Liver (tissue), 9 donors: Measurements from ENCODE around the gene PLEKHA7. TPM values are rescaled to one million over a fixed set of nuclear protein-coding genes. Genes with fewer than 3 reads are reported as not detected.

Experiments used
- DNase-seq: peaks from one replicate; pipeline ENCODE4 v3.0.0-alpha.2; 2017; ENCODE audit warnings: low spot score
- H3K27ac ChIP-seq, 2 donors: one replicate each; pipeline ENCODE4 v1.7.0; 2013; ENCODE audit warnings: inconsistent platforms in 2 of 2, low read length in 2 of 2, control low read depth in 1 of 2, low read depth in 1 of 2, mild to moderate bottlenecking in 1 of 2
- H3K27me3 ChIP-seq, 4 donors: one replicate each; pipeline versions ENCODE4 v1.6.1 to v1.7.0; 2013; ENCODE audit warnings: low read length in 3 of 4, inconsistent platforms in 1 of 4, mild to moderate bottlenecking in 1 of 4, moderate library complexity in 1 of 4; ENCODE audit not compliant: control insufficient read depth in 4 of 4, insufficient read depth in 4 of 4
- H3K36me3 ChIP-seq, 4 donors: one replicate each; pipeline versions ENCODE4 v1.6.1 to v1.7.0; 2013; ENCODE audit warnings: low read length in 3 of 4, mild to moderate bottlenecking in 3 of 4, low read depth in 1 of 4, moderate library complexity in 1 of 4; ENCODE audit not compliant: control insufficient read depth in 4 of 4, insufficient read depth in 3 of 4
- H3K4me1 ChIP-seq, 4 donors: one replicate each; pipeline versions ENCODE4 v1.6.1 to v1.7.0; 2013; ENCODE audit warnings: low read length in 3 of 4, mild to moderate bottlenecking in 3 of 4, moderate library complexity in 1 of 4; ENCODE audit not compliant: control insufficient read depth in 4 of 4, insufficient read depth in 4 of 4
- H3K4me3 ChIP-seq, 3 donors: one replicate each; pipeline versions ENCODE4 v1.6.1 to v1.7.0; 2013; ENCODE audit warnings: low read length in 3 of 3, control low read depth in 1 of 3, low read depth in 1 of 3, mild to moderate bottlenecking in 1 of 3
- H3K9ac ChIP-seq, 2 donors: one replicate each; pipeline ENCODE4 v1.7.0; 2013; ENCODE audit warnings: low read length in 2 of 2, mild to moderate bottlenecking in 2 of 2, moderate library complexity in 2 of 2, control low read depth in 1 of 2, low read depth in 1 of 2
- H3K9me3 ChIP-seq, 4 donors: one replicate each; pipeline versions ENCODE4 v1.6.1 to v1.7.0; 2013; ENCODE audit warnings: low read length in 3 of 4; ENCODE audit not compliant: control insufficient read depth in 4 of 4
- FOXA1 ChIP-seq: IDR thresholded peaks from 2 replicates; pipeline ENCODE4 v1.6.1; 2016; ENCODE audit warnings: antibody characterized with exemption
- FOXA2 ChIP-seq: IDR thresholded peaks from 2 replicates; pipeline ENCODE4 v1.6.1; 2016; ENCODE audit warnings: antibody characterized with exemption
- HNF4A ChIP-seq, 2 donors: conservative IDR thresholded peaks; 2 replicates each; pipeline ENCODE4 v1.6.1; 2016; ENCODE audit warnings: antibody characterized with exemption in 2 of 2, mild to moderate bottlenecking in 2 of 2
- HNF4G ChIP-seq: IDR thresholded peaks from 2 replicates; pipeline ENCODE4 v1.6.1; 2016; ENCODE audit warnings: antibody characterized with exemption
- JUND ChIP-seq, 2 donors: IDR thresholded peaks; 2 replicates each; pipeline ENCODE4 v1.6.1; 2016; ENCODE audit warnings: antibody characterized with exemption in 2 of 2
- MAX ChIP-seq: IDR thresholded peaks from 2 replicates; pipeline ENCODE4 v1.6.1; 2016; ENCODE audit warnings: antibody characterized with exemption
- RAD21 ChIP-seq, 2 donors: IDR thresholded peaks; 2 replicates each; pipeline ENCODE4 v1.6.1; 2016; ENCODE audit warnings: antibody characterized with exemption in 2 of 2, mild to moderate bottlenecking in 2 of 2
- RXRA ChIP-seq, 2 donors: IDR thresholded peaks; 2 replicates each; pipeline ENCODE4 v1.6.1; 2017 to 2018; ENCODE audit warnings: antibody characterized with exemption in 2 of 2, mild to moderate bottlenecking in 1 of 2
- WGBS: extraction: QIAGEN DNeasy Blood & Tissue Kit; methylation state at CpG from one replicate; pipeline ENCODE4 v1.1.7; 2013; 5-methylcytosine and 5-hydroxymethylcytosine counted together
- polyA plus RNA-seq, 2 donors: library from polyadenylated mRNA; stranded (reverse) in 1 of 2; unstranded in 1 of 2; fragments of 200-250 nt in 1 of 2; fragments of >200 nt in 1 of 2; fragmentation: Nextera tagmentation in 1 of 2; extraction: Ambion mirVana in 1 of 2; gene quantifications; one replicate each; pipeline versions ENCODE4 v1.2.1 to v1.2.3, GENCODE V29; 2013 to 2015
- total RNA-seq, 2 donors: library from RNA; depleted of rRNA; stranded (reverse); fragments of >200 nt; gene quantifications; one replicate each; pipeline ENCODE4 v1.2.3, GENCODE V29; 2014
- TF ChIP-seq, protein P1 (sequence below): IDR thresholded peaks from 2 replicates; pipeline ENCODE4 v1.6.1; 2016; ENCODE audit warnings: antibody characterized with exemption, mild to moderate bottlenecking
- donor health status: healthy.
- donor health status: healthy.
- donor health status: healthy.
- donor health status: healthy.
- donor health status: healthy.

PLEKHA7 gene
- total and polyA plus RNA-seq, 4 donors = 6.1 to 28.8 (median 8.5) TPM

DNA sequence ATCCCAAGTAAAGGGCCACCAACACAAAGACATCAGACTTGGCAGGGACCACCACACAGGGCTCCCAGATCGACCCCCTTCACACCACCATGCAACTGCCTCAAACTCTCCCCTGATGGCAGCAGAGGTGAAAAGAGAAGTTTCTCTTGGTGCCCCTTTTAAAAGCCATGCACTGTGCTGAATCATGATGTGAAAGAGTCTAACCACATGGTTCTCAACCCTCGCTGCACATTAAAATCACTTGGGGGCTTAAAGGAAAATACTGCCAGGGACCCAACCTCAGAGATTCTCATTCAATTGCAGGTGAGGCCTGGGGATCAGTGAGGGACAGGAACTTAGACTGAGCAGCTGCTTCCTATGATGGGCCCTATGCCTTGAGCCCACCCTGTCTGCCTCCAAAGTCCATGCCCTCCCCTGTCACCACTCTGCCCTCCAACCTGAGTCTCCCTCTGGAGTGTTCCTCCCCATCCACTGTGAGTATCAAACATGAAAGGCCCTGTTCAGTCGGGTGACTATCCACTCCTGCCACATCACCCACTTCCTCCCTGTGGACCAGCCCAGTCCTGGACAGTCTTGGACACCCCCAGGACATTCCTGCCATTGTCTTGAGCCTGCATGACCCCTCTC is 40.8 kb downstream of the PLEKHA7 start:
- Histone ChIP-seq H3K4me3 (no peak overlapping the region), H3K9me3 (no peaks in the 10 kb centered on the region), H3K9ac (no peak overlapping the region), H3K4me1 (peaks cover 2 to 7% (median 3%) of the 10 kb centered on the region in 4 donors), H3K27ac (no peak overlapping the region), H3K27me3 (no peaks in the 10 kb centered on the region), H3K36me3 (peaks cover 0 to 1% (median 0%) of the 10 kb centered on the region in 4 donors)
- no peak for TF ChIP-seq RAD21 (IDR thresholded peaks at IDR 0.05)
- TF ChIP-seq, protein P1, sequence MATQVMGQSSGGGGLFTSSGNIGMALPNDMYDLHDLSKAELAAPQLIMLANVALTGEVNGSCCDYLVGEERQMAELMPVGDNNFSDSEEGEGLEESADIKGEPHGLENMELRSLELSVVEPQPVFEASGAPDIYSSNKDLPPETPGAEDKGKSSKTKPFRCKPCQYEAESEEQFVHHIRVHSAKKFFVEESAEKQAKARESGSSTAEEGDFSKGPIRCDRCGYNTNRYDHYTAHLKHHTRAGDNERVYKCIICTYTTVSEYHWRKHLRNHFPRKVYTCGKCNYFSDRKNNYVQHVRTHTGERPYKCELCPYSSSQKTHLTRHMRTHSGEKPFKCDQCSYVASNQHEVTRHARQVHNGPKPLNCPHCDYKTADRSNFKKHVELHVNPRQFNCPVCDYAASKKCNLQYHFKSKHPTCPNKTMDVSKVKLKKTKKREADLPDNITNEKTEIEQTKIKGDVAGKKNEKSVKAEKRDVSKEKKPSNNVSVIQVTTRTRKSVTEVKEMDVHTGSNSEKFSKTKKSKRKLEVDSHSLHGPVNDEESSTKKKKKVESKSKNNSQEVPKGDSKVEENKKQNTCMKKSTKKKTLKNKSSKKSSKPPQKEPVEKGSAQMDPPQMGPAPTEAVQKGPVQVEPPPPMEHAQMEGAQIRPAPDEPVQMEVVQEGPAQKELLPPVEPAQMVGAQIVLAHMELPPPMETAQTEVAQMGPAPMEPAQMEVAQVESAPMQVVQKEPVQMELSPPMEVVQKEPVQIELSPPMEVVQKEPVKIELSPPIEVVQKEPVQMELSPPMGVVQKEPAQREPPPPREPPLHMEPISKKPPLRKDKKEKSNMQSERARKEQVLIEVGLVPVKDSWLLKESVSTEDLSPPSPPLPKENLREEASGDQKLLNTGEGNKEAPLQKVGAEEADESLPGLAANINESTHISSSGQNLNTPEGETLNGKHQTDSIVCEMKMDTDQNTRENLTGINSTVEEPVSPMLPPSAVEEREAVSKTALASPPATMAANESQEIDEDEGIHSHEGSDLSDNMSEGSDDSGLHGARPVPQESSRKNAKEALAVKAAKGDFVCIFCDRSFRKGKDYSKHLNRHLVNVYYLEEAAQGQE = no peak
- no peak for TF ChIP-seq JUND (IDR thresholded peaks at IDR 0.05)
- TF ChIP-seq FOXA2 = no peak
- no peak for TF ChIP-seq FOXA1
- TF ChIP-seq MAX = no peak
- WGBS = 83% methylated on average over 3 of the region's 3 CpGs
- no peak for DNase-seq

GRCh38 chr11:16969010-16969999 is 44.9 kb downstream of the PLEKHA7 start:
- Histone ChIP-seq H3K4me3 (no peak overlapping the region), H3K36me3 (no peaks in the 10 kb centered on the region), H3K27ac (no peak overlapping the region), H3K4me1 (peaks cover 11 to 19% (median 14%) of the 10 kb centered on the region in 4 donors), H3K9ac (no peak overlapping the region), H3K9me3 (no peaks in the 10 kb centered on the region), H3K27me3 (no peaks in the 10 kb centered on the region)
- TF ChIP-seq FOXA1 = no peak
- no peak for TF ChIP-seq HNF4G
- TF ChIP-seq HNF4A (conservative IDR thresholded peaks at IDR 0.05) = peak; percentile 38 to 68
- TF ChIP-seq RXRA (IDR thresholded peaks at IDR 0.05) = no peak
- TF ChIP-seq, protein P1 = no peak
- 70% methylated on average over 5 of the region's 5 CpGs for WGBS
- DNase-seq = no peak
